RWPE1 (cell line): ENCODE results near the gene KRTAP10-9.
"Not testable (repeated sequence)": the region's sequence is repeated elsewhere in the genome, so short reads cannot be mapped to it uniquely, and the experiment has no call there.

Source experiments
- CTCF ChIA-PET: fragments of 350-600 bp; sonication (Branson Sonifier 250); formaldehyde crosslinking; extraction: SDS; loops from one replicate; lab custom pipeline; 2021; lab: Yijun Ruan, JAX
- POLR2A ChIA-PET: fragments of 400-600 bp; formaldehyde crosslinking; extraction: SDS; loops from one replicate; lab custom pipeline; 2020; ENCODE audit warnings: antibody characterized with exemption; ENCODE audit not compliant: low non-redundant PET; lab: Yijun Ruan, JAX
- DNase-seq: peaks from one replicate; pipeline ENCODE4 v3.0.0; 2012; ENCODE audit warnings: low spot score
- H3K27ac ChIP-seq: fragments of 450-650 bp; 2 replicates; pipeline ENCODE4 v1.5.1; 2017
- CTCF ChIP-seq: fragments of 450-650 bp; conservative IDR thresholded peaks from 2 replicates; pipeline ENCODE4 v1.5.1; 2017; ENCODE audit warnings: low read depth, mild to moderate bottlenecking

KRTAP10-9 gene

GRCh38 chr21:44619886-44620285 lies 7.0 kb upstream of the KRTAP10-9 start:
- H3K27ac ChIP-seq, result no peak overlapping the region
- no peak for TF ChIP-seq CTCF
- DNase-seq, result no peak
- POLR2A ChIA-PET, result no interaction called here
- CTCF ChIA-PET, result no interaction called here

- no peak overlapping the region for H3K27ac ChIP-seq
- ChIA-PET POLR2A (no interaction called here), CTCF (no interaction called here)
- no peak for TF ChIP-seq CTCF
- DNase-seq, result no peak
Measured at GRCh38 chr21:44623575-44623974, 3.3 kb upstream of the KRTAP10-9 start.

GRCh38 chr21:44625756-44626155 lies 1.1 kb upstream of the KRTAP10-9 start:
- H3K27ac ChIP-seq, result no peak overlapping the region
- no peak for TF ChIP-seq CTCF
- DNase-seq, result no peak
- CTCF ChIA-PET, result no interaction called here
- POLR2A ChIA-PET, result no interaction called here

- TF ChIP-seq CTCF, result no peak
- no peak overlapping the region for H3K27ac ChIP-seq
- DNase-seq, result no peak
- POLR2A ChIA-PET, result no interaction called here
- CTCF ChIA-PET, result no interaction called here
Measured at GRCh38 chr21:44626262-44626661, 631 bp upstream of the KRTAP10-9 start.

GRCh38 chr21:44627181-44627822 lies 409 bp downstream of the KRTAP10-9 start:
- POLR2A ChIA-PET, DNase-seq: not testable (repeated sequence)
- CTCF ChIA-PET, result interaction anchor here (0.7 kb wide), 1 partner anchor 32 kb away, joined by 4 read pairs; no protein-coding TSS in a partner anchor

GRCh38 chr21:44627831-44628233 lies 939 bp downstream of the KRTAP10-9 start:
- POLR2A ChIA-PET, DNase-seq, H3K27ac ChIP-seq, CTCF ChIA-PET: not testable (repeated sequence)

More at GRCh38 chr21:44627181-44627822, 409 bp downstream of the KRTAP10-9 start:
- H3K27ac ChIP-seq, result not testable (repeated sequence)

- CTCF ChIA-PET, result interaction anchor here (0.6 kb wide), 2 partner anchors 54 to 1013 kb away, joined by 3 read pairs; no protein-coding TSS in a partner anchor
- no peak for TF ChIP-seq CTCF
Measured at GRCh38 chr21:44628707-44629391, 2.0 kb downstream of the KRTAP10-9 start.

More at GRCh38 chr21:44628707-44629391, 2.0 kb downstream of the KRTAP10-9 start:
- no peak overlapping the region for H3K27ac ChIP-seq
- POLR2A ChIA-PET, result no interaction called here
- DNase-seq, result no peak
